GM21423 (cell line): ENCODE data around the gene SLC39A1.
"Not testable (repeated sequence)": the region's sequence is repeated elsewhere in the genome, so short reads cannot be mapped to it uniquely, and the experiment has no call there.

Experiments used
- ATAC-seq: cut with Tn5 transposase; IDR thresholded peaks from one replicate; pipeline ENCODE4 v1.9.1; 2021; ENCODE audit warnings: mild to moderate bottlenecking, moderate library complexity; ENCODE audit not compliant: unreplicated experiment

SLC39A1 gene

GRCh38 chr1:153963030-153963849 is at the start of gene SLC39A1:
Gene SLC39A1 (minus strand): TSS chr1:153963537. CDS start chr1:153962715, 822 bp downstream.
- peak; percentile 33 for ATAC-seq

GRCh38 chr1:154012543-154012942 is 49.2 kb upstream of the SLC39A1 start:
- not testable (repeated sequence) for ATAC-seq

- ATAC-seq = no peak
These were observed 48.8 kb upstream of the SLC39A1 start for GRCh38 chr1:154012129-154012528.

GRCh38 chr1:154006136-154006535 is 42.8 kb upstream of the SLC39A1 start:
- ATAC-seq = no peak

- ATAC-seq = no peak
These were observed 37.1 kb upstream of the SLC39A1 start for GRCh38 chr1:154000420-154000819.

- not testable (repeated sequence) for ATAC-seq
These were observed 33.5 kb upstream of the SLC39A1 start for GRCh38 chr1:153996882-153997281.

GRCh38 chr1:153995640-153996039 is 32.3 kb upstream of the SLC39A1 start:
- ATAC-seq = no peak

- no peak for ATAC-seq
These were observed 31.9 kb upstream of the SLC39A1 start for GRCh38 chr1:153995202-153995601.

GRCh38 chr1:153991806-153992205 is 28.5 kb upstream of the SLC39A1 start:
- ATAC-seq = no peak

GRCh38 chr1:153991151-153991630 is 27.9 kb upstream of the SLC39A1 start:
- ATAC-seq = no peak

- ATAC-seq = peak; percentile 73
These were observed 27.3 kb upstream of the SLC39A1 start, which contains the start of gene RPS27 for GRCh38 chr1:153990468-153991150. Gene RPS27 (plus strand): TSS chr1:153990762. CDS start chr1:153990797, 35 bp downstream.

GRCh38 chr1:153987621-153988020 is 24.3 kb upstream of the SLC39A1 start:
- no peak for ATAC-seq

GRCh38 chr1:153985941-153986761 is 22.8 kb upstream of the SLC39A1 start, which contains the start of gene RAB13:
Gene RAB13 (minus strand): TSS chr1:153986339. CDS start chr1:153986236, 103 bp downstream.
- no peak for ATAC-seq

- no peak for ATAC-seq
These were observed 22.1 kb upstream of the SLC39A1 start for GRCh38 chr1:153985341-153985912.

GRCh38 chr1:153984123-153984894 is 21.0 kb upstream of the SLC39A1 start:
- ATAC-seq = no peak

GRCh38 chr1:153981735-153982134 is 18.4 kb upstream of the SLC39A1 start:
- ATAC-seq = not testable (repeated sequence)

GRCh38 chr1:153979091-153979490 is 15.8 kb upstream of the SLC39A1 start:
- ATAC-seq = not testable (repeated sequence)

- no peak for ATAC-seq
These were observed 15.1 kb upstream of the SLC39A1 start for GRCh38 chr1:153978274-153978909.
